Measurements from ENCODE around the gene KLHL21.

DNA sequence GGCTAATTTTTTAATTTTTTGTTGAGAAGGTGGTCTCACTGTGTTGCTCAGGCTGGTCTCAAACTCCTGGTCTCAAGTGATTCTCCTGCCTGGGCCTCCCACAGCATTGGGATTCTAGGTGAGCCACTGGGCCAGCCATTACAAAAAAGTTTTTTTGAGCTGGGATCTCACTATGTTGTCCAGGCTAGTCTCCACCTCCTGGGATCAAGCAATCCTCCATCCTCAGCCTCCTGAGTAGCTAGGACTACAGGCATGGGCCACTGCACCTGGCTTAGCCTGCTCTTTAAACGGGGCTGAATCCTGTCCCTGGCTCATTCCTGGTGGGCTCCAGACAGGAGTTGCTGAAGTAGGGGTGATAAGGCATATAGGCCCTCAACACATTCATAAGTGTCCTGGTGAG, 45.1 kb downstream of the KLHL21 start:
- TF ChIP-seq CTCF (conservative IDR thresholded peaks at IDR 0.05; ENCODE audit: low read depth, low read length) (no peak), POLR2A (IDR thresholded peaks at IDR 0.05; ENCODE audit: low read depth, low read length) (no peak), USF2 (IDR thresholded peaks at IDR 0.05; ENCODE audit: low read depth, low read length) (no peak), FOS (IDR thresholded peaks at IDR 0.05; ENCODE audit: low read depth, low read length) (no peak), MXI1 (IDR thresholded peaks at IDR 0.05; ENCODE audit: borderline replicate concordance, low read depth, low read length) (no peak)
